Effector memory CD8-positive, alpha-beta T cell (primary cell): ENCODE data around the gene CRIM1.

Experiments used
- ATAC-seq: fragments of 150-1000 bp; cut with Tn5 transposase; replicated peaks from 2 replicates; pipeline ENCODE4 v1.10.0; 2021; ENCODE audit warnings: mild to moderate bottlenecking, moderate library complexity
- DNase-seq, 3 experiments: peaks; one replicate each; pipeline ENCODE4 v3.0.0; 2021
- H3K27ac Mint-ChIP-seq, 2 donors: one replicate each; pipeline ENCODE4 v1.8.0; 2022; ENCODE audit warnings: mild to moderate bottlenecking in 2 of 2, mixed read lengths in 2 of 2, moderate library complexity in 2 of 2
- H3K27me3 Mint-ChIP-seq, 2 donors: one replicate each; pipeline ENCODE4 v1.8.0; 2022; ENCODE audit warnings: mixed read lengths in 2 of 2
- H3K36me3 Mint-ChIP-seq: one replicate; pipeline ENCODE4 v1.8.0; 2022; ENCODE audit warnings: mild to moderate bottlenecking, moderate library complexity, mixed read lengths; ENCODE audit not compliant: insufficient read depth
- H3K4me1 Mint-ChIP-seq, 2 donors: one replicate each; pipeline ENCODE4 v1.8.0; 2022; ENCODE audit warnings: low read depth in 2 of 2, mixed read lengths in 2 of 2
- H3K4me3 Mint-ChIP-seq, 2 donors: one replicate each; pipeline ENCODE4 v1.8.0; 2022; ENCODE audit warnings: mild to moderate bottlenecking in 2 of 2, mixed read lengths in 2 of 2, moderate library complexity in 2 of 2
- H3K9me3 Mint-ChIP-seq, 2 donors: one replicate each; pipeline ENCODE4 v1.8.0; 2022; ENCODE audit warnings: mixed read lengths in 2 of 2

The CRIM1 gene

GRCh38 chr2:36371070-36371874 is 15.7 kb downstream of the CRIM1 start:
- H3K36me3 Mint-ChIP-seq = no peaks in the 10 kb centered on the region
- H3K4me3 Mint-ChIP-seq = no peak overlapping the region
- ATAC-seq (no peak), DNase-seq (no peak)
- H3K9me3 Mint-ChIP-seq = no peaks in the 10 kb centered on the region
- peak overlapping the region in 1 of 2 donors; percentile 14 for H3K27ac Mint-ChIP-seq
- H3K27me3 Mint-ChIP-seq = no peaks in the 10 kb centered on the region
- H3K4me1 Mint-ChIP-seq = peaks cover 18 to 24% of the 10 kb centered on the region in 2 donors

GRCh38 chr2:36371928-36372391 is 16.4 kb downstream of the CRIM1 start:
- DNase-seq = no peak
- H3K9me3 Mint-ChIP-seq = no peaks in the 10 kb centered on the region

GRCh38 chr2:36373149-36373926 is 17.8 kb downstream of the CRIM1 start:
- Mint-ChIP-seq H3K9me3 (no peaks in the 10 kb centered on the region), H3K27me3 (no peaks in the 10 kb centered on the region), H3K4me3 (no peak overlapping the region), H3K36me3 (no peaks in the 10 kb centered on the region), H3K4me1 (peaks cover 19 to 23% of the 10 kb centered on the region in 2 donors), H3K27ac (peak overlapping the region in 1 of 2 donors; percentile 45)
- DNase-seq (no peak), ATAC-seq (no peak)

More at GRCh38 chr2:36371928-36372391, 16.4 kb downstream of the CRIM1 start:
- ATAC-seq = no peak
- H3K27ac Mint-ChIP-seq = no peak overlapping the region
- no peaks in the 10 kb centered on the region for H3K27me3 Mint-ChIP-seq
- peaks cover 19 to 25% of the 10 kb centered on the region in 2 donors for H3K4me1 Mint-ChIP-seq
- no peak overlapping the region for H3K4me3 Mint-ChIP-seq
- no peaks in the 10 kb centered on the region for H3K36me3 Mint-ChIP-seq

- Mint-ChIP-seq H3K27ac (no peak overlapping the region), H3K4me3 (no peak overlapping the region), H3K9me3 (no peaks in the 10 kb centered on the region), H3K4me1 (peaks cover 19 to 23% of the 10 kb centered on the region in 2 donors), H3K36me3 (no peaks in the 10 kb centered on the region), H3K27me3 (no peaks in the 10 kb centered on the region)
- DNase-seq = no peak
- ATAC-seq = no peak
Measured at GRCh38 chr2:36374585-36374984, 19.0 kb downstream of the CRIM1 start.

- DNase-seq (no peak), ATAC-seq (no peak)
- no peak overlapping the region for H3K4me3 Mint-ChIP-seq
- peaks cover 15 to 20% of the 10 kb centered on the region in 2 donors for H3K4me1 Mint-ChIP-seq
- no peaks in the 10 kb centered on the region for H3K27me3 Mint-ChIP-seq
- H3K36me3 Mint-ChIP-seq = no peaks in the 10 kb centered on the region
- no peaks in the 10 kb centered on the region for H3K9me3 Mint-ChIP-seq
- no peak overlapping the region for H3K27ac Mint-ChIP-seq
Measured at GRCh38 chr2:36376319-36376765, 20.8 kb downstream of the CRIM1 start.

GRCh38 chr2:36376992-36377738 is 21.6 kb downstream of the CRIM1 start:
- no peaks in the 10 kb centered on the region for H3K9me3 Mint-ChIP-seq
- H3K4me1 Mint-ChIP-seq = peaks cover 15 to 19% of the 10 kb centered on the region in 2 donors
- DNase-seq (no peak), ATAC-seq (no peak)
- H3K36me3 Mint-ChIP-seq = no peaks in the 10 kb centered on the region
- no peak overlapping the region for H3K27ac Mint-ChIP-seq
- no peak overlapping the region for H3K4me3 Mint-ChIP-seq
- no peaks in the 10 kb centered on the region for H3K27me3 Mint-ChIP-seq

GRCh38 chr2:36379710-36380448 is 24.3 kb downstream of the CRIM1 start:
- H3K27me3 Mint-ChIP-seq = no peaks in the 10 kb centered on the region
- H3K36me3 Mint-ChIP-seq = no peaks in the 10 kb centered on the region
- DNase-seq = no peak
- H3K9me3 Mint-ChIP-seq = no peaks in the 10 kb centered on the region
- no peak overlapping the region for H3K27ac Mint-ChIP-seq
- no peak overlapping the region for H3K4me3 Mint-ChIP-seq
- no peak for ATAC-seq
- H3K4me1 Mint-ChIP-seq = peaks cover 3 to 5% of the 10 kb centered on the region in 2 donors

- Mint-ChIP-seq H3K4me3 (no peak overlapping the region), H3K4me1 (peaks cover 3 to 5% of the 10 kb centered on the region in 2 donors), H3K9me3 (no peaks in the 10 kb centered on the region), H3K27me3 (no peaks in the 10 kb centered on the region), H3K36me3 (no peaks in the 10 kb centered on the region), H3K27ac (no peak overlapping the region)
- no peak for DNase-seq
- ATAC-seq = no peak
Measured at GRCh38 chr2:36380624-36381481, 25.3 kb downstream of the CRIM1 start.

GRCh38 chr2:36381993-36382392 is 26.4 kb downstream of the CRIM1 start:
- ATAC-seq (no peak), DNase-seq (no peak)
- Mint-ChIP-seq H3K36me3 (no peaks in the 10 kb centered on the region), H3K27ac (no peak overlapping the region), H3K4me3 (no peak overlapping the region), H3K9me3 (no peaks in the 10 kb centered on the region), H3K27me3 (no peaks in the 10 kb centered on the region), H3K4me1 (peaks cover 6% of the 10 kb centered on the region in 2 donors)

GRCh38 chr2:36382472-36382871 is 26.9 kb downstream of the CRIM1 start:
- H3K4me3 Mint-ChIP-seq = no peak overlapping the region
- H3K36me3 Mint-ChIP-seq = no peaks in the 10 kb centered on the region
- H3K9me3 Mint-ChIP-seq = no peaks in the 10 kb centered on the region
- DNase-seq (no peak), ATAC-seq (no peak)
- no peak overlapping the region for H3K27ac Mint-ChIP-seq
- no peaks in the 10 kb centered on the region for H3K27me3 Mint-ChIP-seq
- peaks cover 11% of the 10 kb centered on the region in 2 donors for H3K4me1 Mint-ChIP-seq

GRCh38 chr2:36383726-36384125 is 28.1 kb downstream of the CRIM1 start:
- Mint-ChIP-seq H3K27me3 (no peaks in the 10 kb centered on the region), H3K9me3 (no peaks in the 10 kb centered on the region), H3K4me1 (peaks cover 14 to 16% of the 10 kb centered on the region in 2 donors), H3K36me3 (no peaks in the 10 kb centered on the region), H3K4me3 (no peak overlapping the region), H3K27ac (no peak overlapping the region)
- no peak for DNase-seq
- ATAC-seq = no peak

GRCh38 chr2:36384454-36384853 is 28.9 kb downstream of the CRIM1 start:
- H3K36me3 Mint-ChIP-seq = no peaks in the 10 kb centered on the region
- H3K27ac Mint-ChIP-seq = no peak overlapping the region
- no peaks in the 10 kb centered on the region for H3K9me3 Mint-ChIP-seq

More at GRCh38 chr2:36384454-36384853, 28.9 kb downstream of the CRIM1 start:
- Mint-ChIP-seq H3K27me3 (no peaks in the 10 kb centered on the region), H3K4me3 (no peak overlapping the region), H3K4me1 (peaks cover 14 to 16% of the 10 kb centered on the region in 2 donors)
- ATAC-seq (no peak), DNase-seq (no peak)
